GM21360 (cell line): ENCODE data around the gene DNAH6.
"Not testable (repeated sequence)": the region's sequence is repeated elsewhere in the genome, so short reads cannot be mapped to it uniquely, and the experiment has no call there.

Experiments
- ATAC-seq: cut with Tn5 transposase; IDR thresholded peaks from one replicate; pipeline ENCODE4 v1.9.1; 2021; ENCODE audit warnings: mild to moderate bottlenecking, moderate library complexity; ENCODE audit not compliant: unreplicated experiment

The DNAH6 gene

GRCh38 chr2:84732897-84733778 is 216.8 kb downstream of the DNAH6 start:
- ATAC-seq: no peak

DNA sequence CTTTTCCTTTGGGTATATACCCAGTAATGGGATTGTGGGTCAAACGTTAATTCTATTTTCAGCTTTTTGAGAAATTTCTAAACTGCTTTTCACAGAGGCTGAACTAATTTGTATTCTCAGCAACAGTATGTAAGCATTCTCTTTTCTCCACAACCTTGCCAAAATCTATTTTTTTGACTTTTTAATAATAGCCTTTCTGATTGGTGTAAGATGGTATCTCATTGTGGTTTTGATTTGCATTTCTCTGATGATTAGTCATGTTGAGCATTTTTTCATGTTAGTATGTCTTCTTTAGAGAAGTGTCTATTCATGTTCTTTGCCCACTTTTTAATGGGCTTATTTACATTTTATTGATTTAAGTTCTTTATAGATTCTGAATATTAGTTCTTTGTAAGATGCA is 219.1 kb downstream of the DNAH6 start:
- no peak for ATAC-seq

DNA sequence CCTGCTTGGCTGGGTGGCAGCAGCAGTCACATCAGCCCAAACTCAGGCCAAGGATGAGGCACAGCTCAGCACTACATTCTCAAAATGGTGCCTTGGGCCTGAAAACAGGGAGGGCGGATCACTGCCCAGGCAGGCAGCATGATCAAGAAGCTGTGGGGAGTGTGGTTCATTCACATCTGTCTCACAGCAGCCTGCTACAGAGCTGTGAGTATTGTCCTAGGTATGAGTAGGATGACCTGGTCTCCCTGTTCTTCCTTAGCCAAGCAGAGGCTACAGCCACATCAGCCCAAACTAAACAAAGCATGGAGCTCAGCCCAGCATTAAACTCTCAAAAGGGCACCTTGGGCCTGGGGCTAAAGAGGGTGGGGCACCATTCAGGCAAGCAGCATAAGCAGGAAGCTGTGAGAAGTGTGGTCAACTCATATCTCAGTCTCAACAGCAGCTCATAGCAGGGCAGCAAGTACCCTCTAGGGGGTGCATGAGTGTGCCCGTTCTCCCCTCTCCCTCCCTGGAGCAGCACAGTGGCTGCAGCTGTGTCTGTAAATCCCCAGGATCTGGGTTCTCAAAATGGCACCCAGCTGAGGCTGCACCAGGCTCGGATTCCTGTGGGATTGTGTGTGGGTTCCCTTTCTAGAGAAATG is 225.0 kb downstream of the DNAH6 start:
- peak; percentile 99 for ATAC-seq

- no peak for ATAC-seq
Observed at GRCh38 chr2:84748341-84748740, 232.0 kb downstream of the DNAH6 start.

GRCh38 chr2:84749442-84749841 is 233.1 kb downstream of the DNAH6 start:
- ATAC-seq: no peak

- no peak for ATAC-seq
Observed at GRCh38 chr2:84755096-84755495, 238.8 kb downstream of the DNAH6 start.

DNA sequence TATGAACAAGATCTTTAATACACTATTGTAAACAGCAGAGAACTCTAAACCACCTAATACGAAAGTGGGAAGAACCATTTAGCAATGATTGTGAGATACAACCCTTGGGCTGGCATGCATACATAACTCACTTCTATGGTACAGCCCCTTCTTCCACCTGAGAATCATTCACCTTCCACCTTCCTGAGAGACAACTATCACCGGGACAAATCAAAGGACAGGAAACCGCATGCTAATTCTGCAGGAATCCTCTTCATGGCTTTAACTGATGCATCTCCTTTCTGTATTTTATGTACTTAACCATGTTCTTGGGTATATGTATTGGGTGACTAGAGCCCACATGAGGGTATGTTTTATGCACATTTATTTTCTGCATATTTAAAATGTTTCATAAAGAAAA is 241.3 kb downstream of the DNAH6 start:
- ATAC-seq: no peak

DNA sequence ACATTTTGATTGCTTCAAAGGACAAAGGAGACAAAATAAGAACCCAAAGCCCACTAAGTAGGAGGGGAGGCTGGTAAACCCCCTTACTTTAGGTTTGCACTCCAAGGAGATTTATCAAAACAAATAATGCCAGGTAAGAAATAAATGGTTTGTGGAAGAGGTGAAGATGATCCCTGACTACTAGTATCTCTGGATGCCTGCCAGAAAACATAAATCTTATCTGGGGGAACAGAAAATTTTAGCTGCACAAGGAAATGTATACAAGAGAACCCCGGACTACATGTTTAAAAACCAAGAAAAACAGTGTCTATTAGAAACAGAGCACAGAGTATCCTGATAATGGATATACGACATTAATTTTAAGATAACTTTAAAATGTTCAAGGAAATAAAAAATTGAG is 250.5 kb downstream of the DNAH6 start:
- no peak for ATAC-seq

DNA sequence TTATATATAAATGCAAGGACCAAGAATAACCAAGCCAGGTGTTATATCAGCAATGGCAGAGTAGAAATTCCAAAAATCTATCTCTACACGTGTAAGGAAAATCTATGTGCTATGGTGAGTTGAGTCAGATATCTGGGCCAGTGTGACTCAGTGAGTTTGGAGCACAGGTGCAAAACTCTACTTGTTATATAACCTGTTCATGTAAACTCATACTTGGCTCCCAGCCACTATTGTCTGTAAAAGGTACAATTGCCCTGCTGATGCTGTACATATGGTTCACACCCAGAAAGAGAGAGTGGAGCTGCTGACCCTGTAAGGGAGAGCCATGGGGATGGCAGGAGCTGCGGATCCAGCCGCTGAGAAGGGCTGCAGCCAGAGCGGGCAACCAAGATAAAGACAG is 252.5 kb downstream of the DNAH6 start:
- no peak for ATAC-seq

DNA sequence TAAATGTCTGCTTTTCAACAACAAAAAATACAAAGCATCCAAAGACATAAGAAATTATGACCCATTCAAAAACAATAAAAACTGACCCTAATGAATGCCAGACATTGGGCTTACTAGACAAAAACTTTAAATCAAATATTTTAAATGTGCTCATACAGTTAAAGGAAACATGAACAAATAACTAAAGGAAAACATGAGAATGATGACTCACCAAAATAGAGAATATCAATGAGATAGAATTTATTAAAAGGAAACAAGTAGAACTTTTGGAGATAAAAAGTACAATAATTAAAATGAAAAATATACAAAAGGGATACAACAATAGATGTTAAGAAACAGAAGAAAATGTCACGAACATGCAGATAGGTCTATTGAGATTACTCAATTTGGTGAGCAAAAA is 254.0 kb downstream of the DNAH6 start:
- no peak for ATAC-seq

- no peak for ATAC-seq
Observed at GRCh38 chr2:84771251-84771650, 255.0 kb downstream of the DNAH6 start.

- ATAC-seq: not testable (repeated sequence)
Observed at GRCh38 chr2:84773562-84773961, 257.3 kb downstream of the DNAH6 start.

GRCh38 chr2:84776011-84776410 is 259.7 kb downstream of the DNAH6 start:
- ATAC-seq: no peak

DNA sequence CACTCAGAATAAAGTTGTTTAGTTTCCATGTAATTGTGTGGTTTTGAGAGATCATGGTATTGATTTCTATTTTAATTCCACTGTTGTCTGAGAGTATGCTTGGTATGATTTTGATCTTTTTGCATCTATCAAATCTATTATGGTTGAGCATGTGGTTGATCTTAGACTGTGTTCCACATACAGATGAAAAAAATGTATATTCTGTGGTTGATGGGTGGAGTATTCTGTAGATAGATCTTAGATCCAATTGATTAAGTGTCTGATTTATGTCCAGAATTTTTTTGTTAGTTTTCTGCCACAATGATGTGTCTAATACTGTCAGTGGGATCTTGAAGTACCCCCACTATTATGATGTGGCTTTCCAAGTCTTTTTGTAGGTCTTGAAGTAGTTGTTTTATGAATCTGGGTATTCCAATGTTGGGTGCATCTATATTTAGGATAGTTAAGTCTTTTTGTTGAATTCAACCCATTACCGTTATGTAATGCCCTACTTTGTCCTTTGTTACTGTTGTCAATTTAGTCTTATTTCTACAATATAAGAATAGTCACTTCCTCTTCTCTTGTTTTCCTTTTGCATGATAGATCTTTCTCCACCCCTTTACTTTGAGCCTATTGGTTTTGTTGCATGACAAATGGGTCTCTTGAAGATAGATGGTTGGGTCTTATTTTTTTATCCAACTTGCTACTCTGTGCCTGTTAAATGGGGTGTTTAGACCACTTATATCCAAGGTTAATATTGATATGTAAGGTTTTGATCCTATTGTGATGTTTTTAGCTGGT is 262.8 kb downstream of the DNAH6 start:
- ATAC-seq: no peak

DNA sequence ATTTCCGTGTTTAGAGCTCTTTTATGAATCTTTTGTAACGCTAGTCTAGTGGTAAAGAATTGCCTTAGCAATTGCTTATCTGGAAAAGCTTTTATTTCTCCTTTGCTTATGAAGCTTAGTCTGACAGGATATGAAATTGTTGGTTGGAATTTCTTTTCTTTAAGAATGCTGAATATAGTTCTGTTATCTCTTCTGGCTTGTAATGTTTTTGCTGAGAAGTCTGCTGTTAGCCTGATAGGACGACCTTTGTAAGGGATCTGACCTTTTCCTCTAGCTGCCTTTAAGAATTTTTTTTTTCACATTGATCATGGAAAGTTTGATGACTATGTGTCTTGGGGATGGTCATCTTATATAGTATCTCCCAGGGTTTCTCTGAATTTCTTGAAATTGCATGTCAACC is 263.5 kb downstream of the DNAH6 start:
- ATAC-seq: no peak

DNA sequence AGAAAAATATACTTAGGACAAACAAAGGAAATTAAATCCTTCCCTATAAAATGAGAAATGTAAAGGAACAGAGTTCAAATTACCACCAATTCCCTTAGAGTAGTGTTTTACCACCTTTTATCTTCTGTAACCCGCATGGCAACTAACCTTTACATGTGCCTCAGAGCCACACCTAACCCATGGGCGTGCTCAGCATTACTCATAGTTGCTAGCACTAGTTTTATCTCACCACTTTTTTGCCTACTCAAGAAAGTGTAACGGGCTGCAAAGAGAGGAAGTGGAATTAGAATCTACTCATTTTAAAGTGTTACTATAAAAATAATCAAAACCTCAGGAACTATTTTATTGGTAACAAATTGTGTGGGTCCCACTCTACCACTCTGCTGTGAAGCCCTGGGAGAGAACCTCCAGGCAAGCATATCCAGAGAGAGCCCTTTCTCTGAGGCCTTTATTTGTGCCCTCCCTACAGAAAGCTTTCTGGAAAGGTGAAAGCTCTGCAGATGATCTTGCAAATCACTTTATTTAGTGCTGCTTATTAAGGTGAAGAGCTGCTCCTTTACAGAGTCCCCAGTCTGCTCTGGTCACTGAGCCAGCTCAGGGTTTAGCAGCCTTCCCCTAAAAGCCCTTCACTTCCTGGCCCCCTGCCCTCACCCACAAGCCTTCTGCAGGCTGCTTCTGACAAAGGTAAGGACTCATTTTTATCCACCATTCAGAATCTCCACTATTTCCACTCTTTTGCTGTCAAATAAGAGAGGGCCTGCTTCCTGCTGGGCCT is 265.8 kb downstream of the DNAH6 start:
- ATAC-seq: peak; percentile 82

GRCh38 chr2:84782717-84783442 is 266.6 kb downstream of the DNAH6 start:
- no peak for ATAC-seq

GRCh38 chr2:84785950-84786349 is 269.7 kb downstream of the DNAH6 start:
- ATAC-seq: no peak

DNA sequence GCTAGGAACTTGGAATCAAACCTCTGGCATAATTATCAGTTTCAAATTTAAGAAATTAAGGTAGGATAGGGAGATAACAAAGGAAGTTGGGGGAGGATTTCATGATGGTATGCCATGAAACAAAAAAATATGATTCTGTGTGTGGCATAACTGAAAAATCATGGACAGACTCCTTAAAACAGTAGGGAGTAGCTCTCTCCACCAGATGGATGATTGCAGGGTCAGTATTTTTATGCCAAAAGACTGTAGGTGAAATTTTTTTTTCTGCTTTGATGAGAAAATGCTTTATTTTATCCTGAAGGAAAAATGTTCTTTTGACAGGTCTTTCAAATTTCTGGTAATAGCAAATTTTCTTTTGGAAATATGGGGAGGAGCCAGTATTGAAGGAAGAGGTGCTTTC is 270.3 kb downstream of the DNAH6 start:
- no peak for ATAC-seq

DNA sequence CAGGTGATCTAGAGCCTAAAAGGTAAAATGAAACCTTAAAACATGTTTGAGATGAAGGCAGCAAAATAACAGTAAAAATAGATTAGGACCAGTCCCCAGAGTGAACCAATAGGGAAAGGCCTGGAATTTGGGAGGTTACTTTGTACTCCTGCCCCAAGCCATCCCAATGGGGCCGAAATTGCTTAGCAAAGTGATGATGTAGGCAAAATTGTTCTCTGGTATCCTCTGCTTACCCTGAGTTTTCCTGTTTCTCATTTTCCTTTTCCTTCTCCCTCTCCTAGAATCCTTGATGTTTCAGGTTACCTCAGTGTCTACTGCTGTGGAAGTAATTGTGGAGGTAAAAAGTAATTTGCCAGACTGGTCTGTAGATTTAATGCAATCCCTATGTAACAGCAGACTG is 271.7 kb downstream of the DNAH6 start:
- ATAC-seq: no peak
